GM19351 (cell line): ENCODE measurements around the gene TMEM88.

Experiments
- ATAC-seq: cut with Tn5 transposase; IDR thresholded peaks from one replicate; pipeline ENCODE4 v1.9.1; 2021; ENCODE audit warnings: mild to moderate bottlenecking, moderate library complexity; ENCODE audit not compliant: unreplicated experiment

The TMEM88 gene

DNA sequence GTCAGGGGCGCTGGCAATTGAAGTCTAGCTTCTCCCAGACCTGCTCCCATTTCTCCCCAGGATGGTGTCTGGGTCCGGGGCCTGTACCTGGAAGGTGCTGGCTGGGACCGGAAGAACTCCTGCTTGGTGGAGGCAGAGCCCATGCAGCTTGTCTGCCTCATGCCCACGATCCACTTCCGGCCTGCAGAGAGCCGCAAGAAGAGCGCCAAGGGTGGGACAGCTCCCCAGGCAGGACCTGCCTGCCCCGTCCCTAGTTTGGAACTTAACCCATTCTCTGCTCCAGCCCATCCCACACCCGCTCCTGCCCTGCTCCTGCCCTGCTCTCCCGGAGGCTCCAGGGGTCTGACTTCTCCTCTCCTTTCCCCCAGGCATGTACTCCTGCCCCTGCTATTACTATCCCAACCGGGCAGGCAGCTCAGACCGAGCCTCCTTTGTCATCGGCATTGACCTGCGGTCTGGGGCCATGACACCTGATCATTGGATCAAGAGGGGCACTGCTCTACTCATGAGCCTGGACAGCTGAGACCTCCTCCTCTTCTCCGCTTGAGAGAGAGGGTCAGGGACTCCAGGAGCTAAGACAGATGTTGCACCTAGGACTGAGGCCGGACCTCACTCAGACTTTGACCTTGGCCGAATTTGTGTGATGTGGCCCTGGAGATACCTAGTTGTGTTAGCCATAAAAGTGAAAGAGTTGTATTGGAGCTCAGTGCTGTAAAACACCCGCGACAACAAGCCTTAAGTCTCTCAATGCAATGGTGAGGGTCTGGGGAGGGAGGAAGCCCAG, 21.7 kb upstream of the TMEM88 start:
- no peak for ATAC-seq

DNA sequence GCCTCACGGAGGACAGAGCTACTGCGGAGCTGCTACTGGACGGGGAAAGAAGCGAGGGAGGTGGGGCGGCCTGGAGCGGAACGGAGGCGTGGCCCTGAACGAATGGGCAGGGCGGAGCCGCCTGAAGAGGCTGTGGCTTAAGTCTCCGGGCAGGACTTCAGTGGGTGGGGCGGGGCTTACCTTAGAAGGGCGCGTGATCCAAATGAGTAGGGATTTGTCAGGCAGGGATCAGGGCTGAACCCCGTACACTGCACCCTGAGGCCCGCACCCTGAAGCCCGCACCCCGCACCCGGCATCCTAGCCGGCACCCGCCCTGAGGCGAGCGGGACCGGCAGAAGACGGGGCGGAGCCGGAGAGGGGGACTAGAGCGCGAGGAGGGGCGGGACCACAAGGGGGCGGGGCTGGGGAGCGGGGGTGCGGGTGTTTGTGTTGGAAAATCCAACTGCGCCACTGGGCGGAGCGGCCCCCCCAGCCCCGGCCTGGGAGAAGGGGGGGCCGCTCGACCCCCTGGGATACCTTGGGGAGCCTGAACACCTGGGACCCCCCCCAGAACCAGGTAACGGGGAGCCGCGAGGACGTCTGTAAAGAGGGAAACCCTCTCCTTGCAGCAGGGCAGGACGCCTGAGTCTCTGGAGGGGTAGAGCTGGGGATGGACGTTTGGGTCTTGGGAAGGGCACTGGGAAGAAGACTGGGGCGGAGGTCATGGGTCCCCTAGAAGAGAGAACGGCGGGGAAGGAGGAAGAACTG, 20.9 kb upstream of the TMEM88 start, which contains the start of gene KDM6B:
Gene KDM6B (plus strand): TSS at position 423 of the 747 bp plus-strand sequence. CDS start 11,338 bp downstream, outside the sequence.
- peak; percentile 63 for ATAC-seq

DNA sequence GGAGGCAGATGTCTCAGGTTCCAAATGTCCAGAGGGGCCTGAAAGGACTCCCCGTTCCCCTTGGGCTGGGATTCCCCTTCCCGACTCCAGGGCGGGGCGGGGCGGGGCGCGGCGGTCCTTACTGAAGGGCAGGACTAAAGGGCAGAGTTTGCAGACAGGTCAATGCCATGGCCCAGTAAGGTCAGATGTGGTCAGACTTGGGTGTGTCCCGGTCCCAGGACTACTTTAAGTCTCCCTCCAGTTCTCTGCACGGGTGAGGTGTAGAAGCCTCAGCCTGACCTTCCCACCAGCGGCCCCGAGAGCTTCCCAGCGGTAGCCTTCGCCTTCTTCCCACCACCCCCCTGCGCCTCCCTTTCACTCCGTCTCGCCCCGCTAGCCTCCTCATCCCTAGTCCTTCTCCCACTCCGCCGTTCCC, 20.3 kb upstream of the TMEM88 start:
- no peak for ATAC-seq

DNA sequence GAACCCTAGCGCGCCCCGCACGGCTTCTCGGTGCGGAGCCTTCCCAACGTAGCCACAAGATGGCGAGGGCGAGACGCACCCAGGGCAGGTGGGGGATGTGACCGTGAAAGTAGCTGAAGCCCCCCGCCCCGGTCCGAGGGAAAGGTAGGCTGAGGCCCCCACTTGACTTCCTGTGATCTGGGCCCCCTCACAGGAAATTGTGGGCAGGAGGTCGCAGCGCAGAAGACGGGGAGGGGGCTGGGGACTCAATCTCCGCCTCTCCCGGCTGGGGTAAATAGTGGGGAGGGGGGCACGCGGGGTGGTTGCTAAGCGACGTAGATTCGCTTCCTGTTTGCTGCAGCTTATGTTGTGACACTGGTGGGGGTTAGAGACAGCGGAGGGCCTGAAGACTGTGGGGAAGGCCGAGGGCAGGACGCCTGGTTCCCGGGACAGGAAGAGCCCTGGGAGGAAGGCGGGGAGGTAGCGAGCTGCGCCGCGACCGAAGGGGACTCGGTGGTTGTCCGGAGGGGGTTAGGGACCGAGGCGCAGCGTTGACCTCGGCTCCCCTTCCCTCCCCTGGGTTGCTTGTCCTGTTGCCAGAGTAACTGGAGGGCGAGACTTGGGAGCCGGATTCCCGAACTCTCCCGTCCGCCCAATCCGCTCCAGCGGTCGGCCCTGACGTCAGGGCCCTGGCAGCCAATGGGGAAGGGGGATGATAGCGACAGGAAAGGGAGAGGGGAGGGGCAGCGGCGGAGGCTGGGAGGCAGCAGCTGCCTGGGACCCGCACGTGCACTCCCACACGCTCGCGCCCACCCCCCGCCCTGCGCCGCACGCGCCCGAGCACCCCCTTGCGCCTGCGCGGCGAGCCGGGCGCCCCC, 19.7 kb upstream of the TMEM88 start:
- peak; percentile 42 for ATAC-seq

DNA sequence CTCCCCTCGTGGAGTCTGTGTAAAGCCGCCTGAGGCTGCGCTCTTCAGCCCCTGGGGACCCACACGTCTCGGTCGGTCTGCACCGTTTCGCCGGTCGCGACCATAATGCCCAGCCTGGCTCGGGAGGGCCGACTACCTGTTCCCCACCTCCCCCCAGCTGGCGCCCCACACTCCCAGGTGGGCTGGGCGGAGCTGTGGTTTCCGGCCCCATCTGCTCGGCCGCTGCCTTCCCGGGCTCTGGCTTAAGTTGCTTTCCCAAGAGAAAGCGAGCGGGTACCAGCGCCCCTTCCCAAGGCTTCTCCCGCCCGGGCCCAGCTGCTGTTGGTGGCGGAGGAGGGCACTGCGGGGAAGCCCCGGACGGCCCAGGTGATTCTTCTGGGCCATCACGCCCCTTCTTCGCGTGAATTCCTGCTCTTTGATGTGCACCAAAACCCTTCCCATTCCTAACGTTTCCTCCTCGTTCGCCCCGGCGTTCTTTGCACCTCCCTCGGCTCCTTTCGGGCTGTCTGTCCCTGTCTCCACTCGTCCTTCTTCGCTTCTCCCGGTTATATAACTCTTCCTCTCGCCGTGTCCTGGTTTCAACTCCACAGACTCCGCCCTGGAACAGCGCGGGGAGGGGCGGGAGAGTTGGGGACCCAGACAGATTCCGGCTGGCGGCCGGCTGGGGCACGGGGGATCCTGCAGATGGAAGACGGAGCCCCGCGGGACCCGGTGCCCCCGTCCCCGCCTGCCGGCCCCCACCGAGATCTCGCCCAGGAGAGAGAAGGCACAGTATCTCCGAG, 18.9 kb upstream of the TMEM88 start:
- peak; percentile 21 for ATAC-seq

DNA sequence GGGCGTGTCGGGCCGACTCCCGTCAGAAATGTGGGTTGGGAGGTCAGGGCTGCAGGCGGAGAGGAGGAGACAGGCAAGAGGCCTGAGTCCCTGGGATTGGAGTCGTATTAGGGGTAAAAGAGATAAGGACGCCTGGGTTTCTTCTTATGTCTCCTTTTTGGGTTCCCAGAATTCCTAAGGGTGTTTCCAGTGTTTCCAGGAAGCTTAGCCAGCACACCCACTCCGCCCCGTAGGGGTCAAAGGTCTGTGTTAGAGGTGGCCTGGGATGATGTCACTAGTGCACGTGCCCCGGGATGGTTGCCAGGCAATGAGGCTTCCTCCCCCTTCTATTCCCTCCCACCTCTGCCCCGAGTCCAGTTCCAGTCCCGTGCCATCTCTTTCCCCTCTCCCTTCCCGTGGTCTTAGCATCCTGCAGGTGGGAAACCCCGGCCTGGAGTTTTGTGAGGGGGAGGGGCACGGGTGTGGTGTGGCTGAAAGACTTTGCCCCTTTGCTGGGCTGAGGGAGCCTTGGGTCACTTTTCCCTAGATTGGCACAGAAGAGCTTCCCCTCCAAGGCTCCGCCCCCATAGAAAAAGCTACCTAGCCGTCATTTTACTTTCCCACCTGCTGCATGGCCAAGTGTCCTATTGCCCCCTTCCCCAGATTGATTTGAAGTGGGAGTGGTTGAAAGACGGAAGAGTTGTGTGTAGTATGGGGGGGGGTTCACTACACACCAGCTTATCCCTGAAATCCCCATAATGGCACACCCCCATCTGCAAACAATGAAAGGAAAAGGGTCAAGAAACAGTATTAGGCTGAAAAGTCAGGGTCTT, 18.1 kb upstream of the TMEM88 start:
- no peak for ATAC-seq

DNA sequence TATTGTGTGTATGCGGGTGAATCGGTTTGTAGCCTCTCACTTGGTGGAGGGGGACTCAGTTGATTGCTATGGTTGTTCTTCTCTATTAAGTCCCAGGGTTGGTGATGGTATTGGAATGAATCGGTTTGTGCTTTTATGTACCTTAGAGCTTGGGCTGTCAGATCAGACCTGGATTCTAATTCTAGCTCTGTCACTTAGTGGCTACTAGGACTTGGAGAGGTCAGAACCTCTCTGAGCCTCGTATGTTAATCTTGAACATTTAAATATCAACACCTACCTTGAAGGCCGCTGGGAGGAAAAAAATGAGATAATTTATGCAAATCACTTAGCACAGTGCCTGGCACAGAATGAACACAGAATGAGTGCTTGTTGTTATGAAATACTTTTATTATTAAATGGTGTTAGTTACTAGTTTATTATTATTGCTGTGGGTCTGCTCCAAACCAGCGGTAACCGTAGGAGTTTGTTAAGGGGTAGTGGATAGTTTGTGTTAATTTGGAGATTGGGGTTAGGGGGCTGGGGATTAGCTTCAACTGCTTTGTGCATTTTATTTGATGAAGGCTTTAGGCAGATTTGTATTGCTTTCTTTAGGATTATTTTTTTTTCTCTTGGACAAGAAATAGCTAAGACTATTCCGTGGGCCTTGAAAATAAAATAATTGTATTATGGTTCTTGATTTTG, 17.3 kb upstream of the TMEM88 start:
- no peak for ATAC-seq

DNA sequence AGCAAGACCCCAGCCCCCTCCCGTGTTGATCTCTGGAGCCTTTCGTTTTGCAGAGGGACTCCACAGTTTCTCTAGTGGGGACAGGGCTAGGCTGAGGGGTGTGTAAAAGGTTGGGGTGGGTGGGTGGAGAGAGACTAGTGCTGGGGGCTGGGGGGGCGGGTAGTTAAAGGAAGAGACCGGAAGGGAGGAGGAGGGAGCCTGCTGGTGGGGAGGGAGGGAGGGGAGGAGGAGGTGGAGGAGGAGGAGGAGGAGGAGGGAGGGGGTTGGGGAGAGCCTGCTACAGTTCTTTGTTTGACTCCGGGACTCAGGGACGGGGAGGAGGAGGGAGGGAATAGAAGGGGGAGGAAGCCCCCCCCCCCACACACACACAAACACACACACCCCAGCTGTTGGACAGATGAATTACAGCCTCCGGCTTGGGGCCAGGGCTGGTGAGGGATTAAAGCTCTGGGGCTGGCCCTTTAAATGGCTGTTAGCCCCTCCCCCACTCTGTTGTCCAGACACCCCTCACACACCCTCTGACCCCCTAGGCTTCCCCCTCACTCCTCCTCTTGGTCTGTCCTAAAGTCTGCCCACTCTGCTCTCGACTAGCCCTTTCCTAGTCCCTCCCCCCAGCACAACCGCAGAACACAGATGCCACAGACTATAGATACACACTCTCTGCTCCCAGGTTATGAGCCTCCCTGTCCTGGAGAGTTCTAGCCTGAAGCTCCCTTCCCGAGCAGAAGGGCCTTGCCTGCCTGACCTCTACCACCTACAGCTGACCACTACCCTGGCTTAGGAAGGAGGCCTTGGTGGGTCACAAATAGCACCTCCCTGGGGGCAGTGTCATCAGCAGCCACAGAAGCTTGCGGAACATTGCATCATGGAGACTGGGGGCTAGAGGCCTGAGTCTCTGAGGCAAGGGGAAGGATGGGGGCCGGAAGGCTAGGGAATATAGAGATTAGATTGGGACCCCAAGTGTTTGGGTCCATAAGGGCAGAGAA, 16.5 kb upstream of the TMEM88 start:
- ATAC-seq = no peak

DNA sequence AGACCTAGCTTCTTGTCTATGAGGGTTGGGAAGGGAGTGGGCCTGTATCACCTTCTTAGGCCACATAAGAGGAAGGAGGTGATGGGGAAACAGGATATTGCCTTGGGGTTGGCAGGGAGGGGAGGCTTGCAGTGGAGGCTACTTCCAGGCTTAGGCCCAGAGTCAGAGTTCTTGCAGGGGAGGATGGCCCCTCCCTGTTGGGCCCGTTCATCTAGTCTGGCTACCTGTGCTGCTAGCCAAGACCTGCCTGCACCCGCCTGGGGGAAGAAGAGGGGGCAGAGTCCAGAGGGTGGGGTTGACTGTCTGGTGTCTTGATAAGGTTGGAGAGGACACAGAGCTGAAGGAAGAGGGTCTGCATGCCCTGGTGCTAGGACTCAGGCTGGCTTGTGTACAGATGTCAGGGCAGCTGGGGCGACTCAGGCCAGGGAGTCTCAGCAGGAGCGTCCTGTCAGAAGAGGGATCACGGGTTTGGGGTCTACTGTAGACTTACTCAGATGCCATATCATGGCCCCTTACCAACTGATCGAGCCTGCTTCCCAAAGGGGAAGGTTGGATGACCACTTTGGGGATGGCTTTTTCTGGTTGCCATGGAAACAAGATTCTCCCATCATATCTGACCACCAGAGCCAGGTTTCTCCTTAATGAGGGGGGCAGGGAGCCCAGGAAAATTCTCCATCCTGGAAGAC, 15.5 kb upstream of the TMEM88 start:
- ATAC-seq = no peak

DNA sequence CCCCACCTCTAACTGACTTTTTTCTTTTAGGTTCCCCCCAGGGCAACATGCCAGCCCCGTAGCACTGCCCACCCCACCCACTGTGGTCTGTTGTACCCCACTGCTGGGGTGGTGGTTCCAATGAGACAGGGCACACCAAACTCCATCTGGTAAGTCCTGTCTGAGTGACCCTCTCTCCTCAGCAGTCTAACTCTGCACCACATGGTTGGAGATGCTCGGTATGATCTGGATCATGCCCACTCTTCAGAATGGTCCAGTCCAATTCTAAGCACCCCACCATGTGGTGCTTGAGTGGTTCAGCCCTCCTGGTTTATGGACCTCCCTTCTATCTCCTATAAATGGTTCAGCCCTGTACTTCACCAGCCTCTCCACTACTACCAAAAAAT, 15.0 kb upstream of the TMEM88 start:
- no peak for ATAC-seq

DNA sequence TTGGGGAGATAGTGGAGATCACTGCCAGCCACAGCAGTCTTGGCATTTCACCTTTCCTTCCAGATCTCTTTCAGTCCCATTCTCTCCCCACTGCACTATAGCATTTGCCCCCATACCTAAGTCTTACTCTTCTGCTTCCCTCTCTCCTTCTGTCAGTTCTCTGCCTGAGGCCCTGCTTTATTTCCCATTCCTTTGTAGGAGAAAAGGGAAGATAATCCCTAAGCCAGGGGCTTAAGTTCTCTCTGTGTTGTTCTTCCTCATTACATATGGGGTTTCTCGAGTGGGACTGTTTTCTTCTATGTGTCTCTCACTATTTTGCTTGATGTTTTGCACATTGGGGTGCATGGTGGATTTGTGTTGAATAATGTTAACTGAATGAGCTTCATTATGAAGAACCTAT, 14.4 kb upstream of the TMEM88 start:
- ATAC-seq = no peak

DNA sequence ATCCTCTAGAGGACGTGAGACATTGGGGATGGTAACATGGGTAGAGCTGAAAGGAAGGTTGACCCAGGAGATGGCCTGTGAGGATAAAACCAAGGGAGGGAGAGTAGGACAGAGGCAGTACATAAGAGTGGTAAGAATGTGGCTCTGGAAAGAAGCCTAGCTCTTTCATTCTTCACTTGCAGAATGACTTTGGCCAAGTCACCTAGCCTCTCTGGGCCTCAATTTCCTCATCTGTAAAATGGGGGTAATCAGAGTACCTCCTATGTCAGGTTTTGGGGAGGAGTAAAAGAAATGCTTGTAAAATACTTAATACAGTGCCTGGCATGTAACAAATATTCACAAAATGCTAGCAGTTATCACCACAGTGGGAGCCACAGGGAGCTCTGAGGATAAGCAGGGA, 14.0 kb upstream of the TMEM88 start:
- ATAC-seq = no peak

DNA sequence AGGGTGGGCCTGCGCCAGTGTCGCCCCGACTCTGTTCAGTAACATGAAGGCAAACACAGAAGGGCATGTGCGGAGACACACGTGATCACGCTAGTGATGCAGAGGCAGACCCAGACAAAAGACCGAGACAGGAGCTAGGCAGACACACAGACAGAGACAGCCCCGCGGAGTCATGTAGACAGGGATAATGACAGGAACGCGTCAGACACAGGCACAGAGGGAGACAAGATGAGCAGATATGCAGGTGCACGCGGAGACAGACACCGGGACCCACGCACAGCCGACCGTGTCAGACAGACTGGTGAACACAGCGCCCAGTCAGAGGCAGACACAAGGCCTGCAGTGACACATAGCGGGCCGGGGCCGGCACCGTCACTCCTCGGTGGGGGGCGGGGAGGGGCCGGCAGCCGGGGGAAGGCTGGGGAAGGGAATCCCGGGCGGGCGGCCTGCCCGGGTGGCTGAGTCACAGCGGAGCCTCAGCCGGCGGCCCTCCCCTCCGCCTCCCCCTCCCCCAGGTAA, 13.4 kb upstream of the TMEM88 start:
- ATAC-seq = no peak

DNA sequence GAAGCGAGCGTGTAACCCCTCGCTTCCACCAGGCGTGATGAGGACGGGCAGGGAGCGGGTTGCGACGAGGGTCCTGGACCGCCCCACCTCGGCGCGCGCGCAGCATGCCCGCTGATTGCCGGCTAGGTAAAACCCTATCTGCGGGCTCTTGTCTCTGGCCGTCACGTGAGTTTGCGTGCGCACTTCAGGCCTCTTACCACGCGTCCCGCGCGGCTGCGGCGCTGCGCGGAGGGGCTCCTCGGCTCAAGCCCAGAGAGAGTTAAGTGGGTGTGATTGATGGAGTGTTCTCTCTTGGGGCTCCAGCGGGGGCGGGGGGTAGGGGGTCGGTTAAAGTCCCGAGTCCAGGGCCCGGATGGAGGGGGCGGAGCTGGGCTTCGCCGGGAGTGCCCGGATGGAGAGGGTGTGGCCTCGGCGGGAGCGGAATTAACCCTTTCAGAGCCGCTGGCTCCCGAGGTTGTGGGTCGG, 12.9 kb upstream of the TMEM88 start:
- no peak for ATAC-seq

DNA sequence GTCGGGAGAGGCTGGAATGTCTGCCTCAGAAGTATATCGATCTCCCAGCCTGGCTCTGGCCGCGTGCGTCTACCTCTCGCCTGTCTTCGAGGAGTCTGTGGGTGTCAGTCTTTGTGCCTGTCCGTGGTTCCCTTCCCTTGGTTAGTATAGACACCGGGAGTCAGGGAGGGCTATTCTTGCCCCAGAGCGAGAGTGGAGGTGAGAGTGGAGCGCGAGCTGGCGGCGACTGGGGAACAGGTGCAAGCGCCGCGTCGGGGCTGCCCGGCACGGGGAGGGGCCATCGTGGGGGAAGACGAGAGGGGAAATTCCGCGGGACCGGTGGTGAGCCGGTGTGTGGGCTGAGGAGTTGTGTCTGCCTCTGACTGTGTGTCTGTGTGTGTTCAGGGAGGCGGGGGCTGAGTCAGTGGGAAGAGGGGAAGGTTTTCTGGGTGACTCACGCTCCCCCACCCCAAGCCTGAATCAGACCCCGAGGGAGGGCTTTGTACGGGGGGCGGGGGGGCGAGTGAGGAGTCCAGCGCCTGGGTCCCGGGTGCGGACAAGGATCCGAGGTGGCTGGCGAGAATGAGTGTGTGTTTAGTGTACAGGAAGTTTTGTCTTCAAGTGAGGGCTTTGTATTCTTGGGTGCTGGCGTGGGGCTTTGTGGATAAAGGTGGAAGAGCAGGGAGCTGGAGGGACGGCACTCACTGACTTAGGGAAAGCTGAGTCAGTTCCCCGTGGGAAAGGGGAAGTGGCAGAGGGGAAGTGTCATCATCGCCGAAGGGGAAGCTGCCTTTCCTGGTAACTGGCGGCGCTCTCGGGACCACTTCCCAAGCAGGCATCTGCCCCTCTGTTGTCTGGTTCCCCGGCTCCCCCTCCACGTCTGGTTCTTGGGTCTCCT, 12.2 kb upstream of the TMEM88 start:
- no peak for ATAC-seq

DNA sequence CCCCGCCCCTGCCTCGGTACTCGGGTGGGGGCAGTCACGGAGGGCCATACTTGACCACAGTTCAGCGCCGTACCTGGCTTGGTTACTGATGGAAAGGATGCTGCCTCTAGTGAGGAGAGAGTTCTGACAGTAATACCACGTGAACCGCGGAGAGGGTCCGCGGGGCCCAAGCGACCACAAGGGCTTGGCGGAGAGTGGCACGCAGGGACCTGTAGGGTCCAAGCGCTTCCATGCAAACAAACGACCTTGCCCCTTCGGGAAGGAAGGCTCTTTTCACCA, 11.7 kb upstream of the TMEM88 start:
- ATAC-seq = no peak
